OCI-LY1 (cell line): Measurements from ENCODE around the gene OR10G8.
"Not testable (repeated sequence)": the region's sequence is repeated elsewhere in the genome, so short reads cannot be mapped to it uniquely, and the experiment has no call there.

ENCODE experiments used
- H2AFZ ChIP-seq: fragments of 200-600 bp; sonication (generic), shearing (Covaris generic); 2 replicates; pipeline ENCODE4 v1.6.0; 2014; ENCODE audit warnings: antibody characterized with exemption, mild to moderate bottlenecking, low read length
- H3F3A ChIP-seq: fragments of 200-600 bp; sonication (generic), shearing (Covaris generic); 2 replicates; pipeline ENCODE4 v1.6.0; 2014; ENCODE audit warnings: mild to moderate bottlenecking, antibody characterized with exemption, low read length, moderate library complexity; ENCODE audit not compliant: insufficient read depth
- H3K27ac ChIP-seq: fragments of 200-600 bp; sonication (generic); 2 replicates; pipeline ENCODE4 v1.5.1; 2014; ENCODE audit warnings: low read length, mixed run types, mild to moderate bottlenecking, low read depth; ENCODE audit not compliant: poor library complexity, severe bottlenecking
- H3K27me3 ChIP-seq: fragments of 200-600 bp; sonication (generic); 2 replicates; pipeline ENCODE4 v1.6.0; 2014; ENCODE audit warnings: antibody characterized with exemption, mild to moderate bottlenecking, low read length, moderate library complexity; ENCODE audit not compliant: insufficient read depth
- H3K36me3 ChIP-seq: fragments of 200-600 bp; sonication (generic); 2 replicates; pipeline ENCODE4 v1.6.1; 2014; ENCODE audit warnings: mild to moderate bottlenecking, antibody characterized with exemption, low read length, moderate library complexity, mixed read lengths; ENCODE audit not compliant: insufficient read depth
- H3K4me1 ChIP-seq: fragments of 200-600 bp; sonication (generic); 2 replicates; pipeline ENCODE4 v1.5.1; 2014; ENCODE audit warnings: mild to moderate bottlenecking, low read length, moderate library complexity; ENCODE audit not compliant: insufficient read depth, severe bottlenecking
- H3K4me2 ChIP-seq: fragments of 200-600 bp; sonication (generic), shearing (Covaris generic); 2 replicates; pipeline ENCODE4 v1.6.1; 2014; ENCODE audit warnings: low read length
- H3K4me3 ChIP-seq: fragments of 200-600 bp; sonication (generic); 2 replicates; pipeline ENCODE4 v1.5.1; 2014; ENCODE audit warnings: low read length, low read depth, mild to moderate bottlenecking, mixed read lengths; ENCODE audit not compliant: poor library complexity, severe bottlenecking
- H3K79me2 ChIP-seq: fragments of 200-600 bp; shearing (Covaris generic); 2 replicates; pipeline ENCODE4 v1.6.1; 2016; ENCODE audit warnings: mixed run types, low read length, mixed read lengths; ENCODE audit not compliant: insufficient read depth
- H3K9ac ChIP-seq: fragments of 200-600 bp; sonication (generic), shearing (Covaris generic); 2 replicates; pipeline ENCODE4 v1.6.1; 2014; ENCODE audit warnings: mild to moderate bottlenecking, low read length, mixed read lengths
- H3K9me2 ChIP-seq: fragments of 200-600 bp; sonication (generic), shearing (Covaris generic); 2 replicates; pipeline ENCODE4 v1.6.1; 2014; ENCODE audit warnings: low read depth, mild to moderate bottlenecking, low read length, mixed read lengths
- H3K9me3 ChIP-seq: fragments of 200-600 bp; shearing (Covaris generic); 2 replicates; pipeline ENCODE4 v1.6.1; 2014; ENCODE audit warnings: low read length, mixed read lengths
- H4K20me1 ChIP-seq: fragments of 200-600 bp; sonication (generic), shearing (Covaris generic); 2 replicates; pipeline ENCODE4 v1.6.0; 2016; ENCODE audit warnings: mild to moderate bottlenecking, low read length; ENCODE audit not compliant: insufficient read depth
- EZH2 ChIP-seq: fragments of 200-600 bp; sonication (generic), shearing (Covaris generic); IDR thresholded peaks from 2 replicates; pipeline ENCODE4 v1.8.0; 2017; ENCODE audit warnings: borderline replicate concordance, mixed run types, mild to moderate bottlenecking, antibody characterized with exemption, low read length, moderate library complexity, mixed read lengths
- TF ChIP-seq, protein P1 (sequence below): fragments of 200-600 bp; sonication (generic), shearing (Covaris generic); IDR thresholded peaks from 2 replicates; pipeline ENCODE4 v1.5.1; 2017; ENCODE audit warnings: mild to moderate bottlenecking, antibody characterized with exemption, low read length, moderate library complexity, mixed read lengths

The OR10G8 gene

DNA sequence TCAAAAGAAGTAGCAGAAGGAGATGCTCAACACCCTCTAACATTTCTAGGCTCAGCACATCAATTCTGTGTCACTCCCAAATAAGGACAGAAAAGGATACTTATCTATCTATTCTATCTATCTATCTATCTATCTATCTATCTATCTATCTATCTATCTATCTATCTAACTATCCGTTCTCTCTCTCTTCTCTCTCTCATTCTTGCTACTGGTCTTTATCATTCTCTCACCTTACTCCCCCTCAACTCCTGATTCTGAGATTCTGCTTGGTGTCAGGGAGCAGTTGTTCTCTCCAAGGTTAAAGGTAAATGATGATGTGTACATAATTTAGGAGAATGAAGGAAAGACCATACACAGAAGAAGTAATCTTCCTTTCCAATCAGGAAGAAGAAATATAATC lies 31.5 kb upstream of the OR10G8 start, which contains the start of gene OR10G6:
Gene OR10G6, minus strand, starts transcription at position 43 of the 400 bp plus-strand sequence. Its CDS starts 0 bp downstream, at position 43.
- TF ChIP-seq EZH2, result no peak
- TF ChIP-seq, protein P1, sequence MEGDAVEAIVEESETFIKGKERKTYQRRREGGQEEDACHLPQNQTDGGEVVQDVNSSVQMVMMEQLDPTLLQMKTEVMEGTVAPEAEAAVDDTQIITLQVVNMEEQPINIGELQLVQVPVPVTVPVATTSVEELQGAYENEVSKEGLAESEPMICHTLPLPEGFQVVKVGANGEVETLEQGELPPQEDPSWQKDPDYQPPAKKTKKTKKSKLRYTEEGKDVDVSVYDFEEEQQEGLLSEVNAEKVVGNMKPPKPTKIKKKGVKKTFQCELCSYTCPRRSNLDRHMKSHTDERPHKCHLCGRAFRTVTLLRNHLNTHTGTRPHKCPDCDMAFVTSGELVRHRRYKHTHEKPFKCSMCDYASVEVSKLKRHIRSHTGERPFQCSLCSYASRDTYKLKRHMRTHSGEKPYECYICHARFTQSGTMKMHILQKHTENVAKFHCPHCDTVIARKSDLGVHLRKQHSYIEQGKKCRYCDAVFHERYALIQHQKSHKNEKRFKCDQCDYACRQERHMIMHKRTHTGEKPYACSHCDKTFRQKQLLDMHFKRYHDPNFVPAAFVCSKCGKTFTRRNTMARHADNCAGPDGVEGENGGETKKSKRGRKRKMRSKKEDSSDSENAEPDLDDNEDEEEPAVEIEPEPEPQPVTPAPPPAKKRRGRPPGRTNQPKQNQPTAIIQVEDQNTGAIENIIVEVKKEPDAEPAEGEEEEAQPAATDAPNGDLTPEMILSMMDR, result no peak
- H3K79me2 ChIP-seq, result no peaks in the 10 kb centered on the region
- no peaks in the 10 kb centered on the region for H3K4me1 ChIP-seq
- H3K4me3 ChIP-seq, result no peak within 1 kb of the TSS
- H3K9me3 ChIP-seq, result no peaks in the 10 kb centered on the region
- H4K20me1 ChIP-seq, result no peaks in the 10 kb centered on the region
- no peaks in the 10 kb centered on the region for H3K27me3 ChIP-seq
- no peak within 1 kb of the TSS for H3K27ac ChIP-seq
- H3F3A ChIP-seq, result no peaks in the 10 kb centered on the region
- H3K9ac ChIP-seq, result no peak within 1 kb of the TSS
- no peaks in the 10 kb centered on the region for H3K36me3 ChIP-seq
- no peak within 1 kb of the TSS for H2AFZ ChIP-seq
- H3K9me2 ChIP-seq, result no peaks in the 10 kb centered on the region
- H3K4me2 ChIP-seq, result no peak within 1 kb of the TSS

DNA sequence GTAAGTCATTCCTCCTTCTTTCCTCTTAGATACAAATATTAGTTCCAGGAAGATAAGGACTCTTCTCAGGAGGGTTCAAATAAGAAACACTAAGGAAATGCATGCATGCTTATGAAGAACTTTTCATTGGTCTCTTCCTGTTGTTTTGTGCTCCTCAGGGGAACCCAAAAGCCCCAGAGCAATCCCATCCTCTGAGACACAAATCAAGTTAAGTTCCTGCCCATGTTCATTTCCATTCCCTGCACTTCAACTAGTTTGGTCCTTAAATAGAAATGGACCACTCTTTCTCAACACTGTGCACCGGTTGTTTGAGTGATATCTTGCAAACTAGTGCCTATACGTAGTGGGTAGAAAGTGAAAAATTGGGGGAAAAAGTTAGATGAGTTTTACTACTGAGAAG lies 13.9 kb upstream of the OR10G8 start, which contains the start of gene OR10G4:
Gene OR10G4, plus strand, starts transcription at position 301 of the 400 bp plus-strand sequence. CDS start 2,578 bp downstream, outside the sequence.
- Histone ChIP-seq H3K27me3 (no peaks in the 10 kb centered on the region), H3K4me1 (no peaks in the 10 kb centered on the region), H4K20me1 (no peaks in the 10 kb centered on the region), H3K4me2 (no peak within 1 kb of the TSS), H3K27ac (no peak within 1 kb of the TSS), H3K9ac (no peak within 1 kb of the TSS), H3K9me2 (no peaks in the 10 kb centered on the region), H3K4me3 (no peak within 1 kb of the TSS), H3F3A (no peaks in the 10 kb centered on the region), H2AFZ (no peak within 1 kb of the TSS), H3K36me3 (no peaks in the 10 kb centered on the region), H3K79me2 (no peaks in the 10 kb centered on the region), H3K9me3 (no peaks in the 10 kb centered on the region)
- TF ChIP-seq, protein P1, result no peak
- TF ChIP-seq EZH2, result no peak

DNA sequence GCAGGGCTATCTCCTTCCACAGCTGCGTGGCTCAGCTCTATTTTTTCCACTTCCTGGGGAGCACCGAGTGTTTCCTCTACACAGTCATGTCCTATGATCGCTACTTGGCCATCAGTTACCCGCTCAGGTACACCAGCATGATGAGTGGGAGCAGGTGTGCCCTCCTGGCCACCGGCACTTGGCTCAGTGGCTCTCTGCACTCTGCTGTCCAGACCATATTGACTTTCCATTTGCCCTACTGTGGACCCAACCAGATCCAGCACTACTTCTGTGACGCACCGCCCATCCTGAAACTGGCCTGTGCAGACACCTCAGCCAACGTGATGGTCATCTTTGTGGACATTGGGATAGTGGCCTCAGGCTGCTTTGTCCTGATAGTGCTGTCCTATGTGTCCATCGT lies 10.8 kb upstream of the OR10G8 start:
- H3F3A ChIP-seq, H3K27ac ChIP-seq, H2AFZ ChIP-seq, H3K9ac ChIP-seq, H3K79me2 ChIP-seq, H4K20me1 ChIP-seq, H3K4me1 ChIP-seq, H3K27me3 ChIP-seq, H3K36me3 ChIP-seq, H3K9me2 ChIP-seq, H3K4me3 ChIP-seq, H3K4me2 ChIP-seq, H3K9me3 ChIP-seq: not testable (repeated sequence)

DNA sequence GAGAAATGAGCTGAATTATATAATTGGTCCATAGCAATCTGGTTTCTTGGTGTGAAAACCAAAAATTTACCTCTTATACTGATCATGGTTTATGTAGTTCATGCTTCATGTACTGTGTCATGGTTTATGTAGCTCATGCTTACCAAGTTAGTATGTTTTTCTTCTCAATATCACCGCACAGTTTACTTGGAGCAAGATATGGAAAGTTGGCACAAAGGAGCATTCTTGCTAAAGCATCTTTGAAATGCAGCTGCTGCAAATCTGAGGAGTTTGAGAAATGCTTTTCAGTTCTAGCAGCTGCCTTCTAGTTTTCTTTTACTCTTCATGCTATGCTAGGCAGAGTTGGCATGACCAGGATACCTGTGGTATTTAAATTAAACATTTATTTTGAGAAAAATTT lies 10.1 kb downstream of the OR10G8 start:
- H3K9me3 ChIP-seq, result no peaks in the 10 kb centered on the region
- H3K27ac ChIP-seq, result no peak overlapping the region
- no peaks in the 10 kb centered on the region for H4K20me1 ChIP-seq
- no peaks in the 10 kb centered on the region for H3K4me1 ChIP-seq
- H3K4me3 ChIP-seq, result no peak overlapping the region
- no peaks in the 10 kb centered on the region for H3K79me2 ChIP-seq
- H2AFZ ChIP-seq, result no peak overlapping the region
- no peaks in the 10 kb centered on the region for H3K9me2 ChIP-seq
- H3K27me3 ChIP-seq, result no peaks in the 10 kb centered on the region
- no peak overlapping the region for H3K4me2 ChIP-seq
- TF ChIP-seq EZH2, result no peak
- TF ChIP-seq, protein P1, result no peak
- H3K9ac ChIP-seq, result no peak overlapping the region
- no peaks in the 10 kb centered on the region for H3K36me3 ChIP-seq
- H3F3A ChIP-seq, result no peaks in the 10 kb centered on the region
